Osteoblast (primary cell): ENCODE measurements around the gene SDR39U1. TPM values are rescaled to one million over a fixed set of nuclear protein-coding genes. Genes with fewer than 3 reads are reported as not detected.

Experiments
- DNase-seq: peaks from one replicate; pipeline ENCODE4 v3.0.0; 2011; ENCODE audit warnings: low spot score, mixed read lengths; ENCODE audit not compliant: insufficient read length; ENCODE audit errors: missing footprints
- H2AFZ ChIP-seq: 2 replicates; pipeline ENCODE4 v1.6.0; 2011; ENCODE audit warnings: mild to moderate bottlenecking, low read length
- H3K27ac ChIP-seq: 2 replicates; pipeline ENCODE4 v1.5.1; 2011; ENCODE audit warnings: mild to moderate bottlenecking, low read depth, low read length, moderate library complexity
- H3K27me3 ChIP-seq: 2 replicates; pipeline ENCODE4 v1.6.0; 2012; ENCODE audit warnings: mild to moderate bottlenecking, control low read depth, inconsistent platforms, low read length, moderate library complexity; ENCODE audit not compliant: insufficient read depth
- H3K36me3 ChIP-seq: 2 replicates; pipeline ENCODE4 v1.5.1; 2011; ENCODE audit warnings: mild to moderate bottlenecking, low read length, control low read depth, moderate library complexity; ENCODE audit not compliant: insufficient read depth
- H3K4me1 ChIP-seq: 2 replicates; pipeline ENCODE4 v1.5.1; 2011; ENCODE audit warnings: mild to moderate bottlenecking, low read length, control low read depth, moderate library complexity; ENCODE audit not compliant: insufficient read depth
- H3K4me2 ChIP-seq: 2 replicates; pipeline ENCODE4 v1.6.0; 2011; ENCODE audit warnings: mild to moderate bottlenecking, low read length; ENCODE audit not compliant: insufficient read depth
- H3K4me3 ChIP-seq: fragments of 200-600 bp; sonication (generic); 3 replicates; pipeline ENCODE4 v1.5.1; 2012; ENCODE audit warnings: mild to moderate bottlenecking, low read length, inconsistent platforms; ENCODE audit not compliant: insufficient read depth
- H3K79me2 ChIP-seq: 2 replicates; pipeline ENCODE4 v1.6.0; 2012; ENCODE audit warnings: mild to moderate bottlenecking, low read length, control low read depth, inconsistent platforms; ENCODE audit not compliant: insufficient read depth
- H3K9me3 ChIP-seq: 2 replicates; pipeline ENCODE4 v1.5.1; 2011; ENCODE audit warnings: low read depth, low read length, control low read depth
- H4K20me1 ChIP-seq: 2 replicates; pipeline ENCODE4 v1.6.0; 2012; ENCODE audit warnings: mild to moderate bottlenecking, low read length, control low read depth; ENCODE audit not compliant: insufficient read depth
- total RNA-seq: library from RNA; depleted of rRNA; stranded (reverse); fragments of >200 nt; gene quantifications from 2 replicates; pipeline ENCODE4 v1.2.3, GENCODE V29; 2012
- TF ChIP-seq, protein P1 (sequence below): IDR thresholded peaks from 2 replicates; pipeline ENCODE4 v1.5.1; 2011; ENCODE audit warnings: mild to moderate bottlenecking, low read depth, low read length, moderate library complexity; ENCODE audit errors: extremely low read depth

SDR39U1 gene
- total RNA-seq, 1 donor: 11.6 TPM

DNA sequence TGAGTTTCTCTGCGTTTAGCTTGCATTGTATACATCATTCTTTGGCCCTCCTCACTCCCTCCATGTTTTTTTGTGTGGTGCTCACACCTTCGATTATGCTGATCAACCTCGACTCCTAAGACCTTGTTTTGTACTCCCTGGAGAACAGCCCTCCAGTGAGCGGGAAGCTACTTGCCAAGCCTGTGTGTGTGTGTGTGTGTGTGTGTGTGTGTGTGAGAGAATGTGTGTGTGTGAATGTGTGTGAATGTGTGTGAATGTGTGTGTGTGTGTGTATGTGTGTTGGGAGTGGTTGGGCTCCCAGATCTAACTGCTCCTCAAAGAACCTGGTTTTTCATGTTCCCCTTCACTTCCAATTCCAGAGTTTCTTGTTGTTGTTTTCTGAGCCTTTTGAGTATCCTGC lies 37.8 kb downstream of the SDR39U1 start:
- Histone ChIP-seq H3K79me2 (no peaks in the 10 kb centered on the region), H3K27me3 (no peaks in the 10 kb centered on the region), H3K4me2 (no peak overlapping the region), H3K4me1 (peaks cover 8% of the 10 kb centered on the region), H2AFZ (no peak overlapping the region), H4K20me1 (no peaks in the 10 kb centered on the region), H3K27ac (no peak overlapping the region), H3K9me3 (no peaks in the 10 kb centered on the region), H3K4me3 (no peak overlapping the region), H3K36me3 (no peaks in the 10 kb centered on the region)
- TF ChIP-seq, protein P1, sequence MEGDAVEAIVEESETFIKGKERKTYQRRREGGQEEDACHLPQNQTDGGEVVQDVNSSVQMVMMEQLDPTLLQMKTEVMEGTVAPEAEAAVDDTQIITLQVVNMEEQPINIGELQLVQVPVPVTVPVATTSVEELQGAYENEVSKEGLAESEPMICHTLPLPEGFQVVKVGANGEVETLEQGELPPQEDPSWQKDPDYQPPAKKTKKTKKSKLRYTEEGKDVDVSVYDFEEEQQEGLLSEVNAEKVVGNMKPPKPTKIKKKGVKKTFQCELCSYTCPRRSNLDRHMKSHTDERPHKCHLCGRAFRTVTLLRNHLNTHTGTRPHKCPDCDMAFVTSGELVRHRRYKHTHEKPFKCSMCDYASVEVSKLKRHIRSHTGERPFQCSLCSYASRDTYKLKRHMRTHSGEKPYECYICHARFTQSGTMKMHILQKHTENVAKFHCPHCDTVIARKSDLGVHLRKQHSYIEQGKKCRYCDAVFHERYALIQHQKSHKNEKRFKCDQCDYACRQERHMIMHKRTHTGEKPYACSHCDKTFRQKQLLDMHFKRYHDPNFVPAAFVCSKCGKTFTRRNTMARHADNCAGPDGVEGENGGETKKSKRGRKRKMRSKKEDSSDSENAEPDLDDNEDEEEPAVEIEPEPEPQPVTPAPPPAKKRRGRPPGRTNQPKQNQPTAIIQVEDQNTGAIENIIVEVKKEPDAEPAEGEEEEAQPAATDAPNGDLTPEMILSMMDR: no peak
- DNase-seq: no peak

- H3K4me2 ChIP-seq: peak overlapping the region; percentile 1
Observed at GRCh38 chr14:24403294-24403998, 39.1 kb downstream of the SDR39U1 start.

DNA sequence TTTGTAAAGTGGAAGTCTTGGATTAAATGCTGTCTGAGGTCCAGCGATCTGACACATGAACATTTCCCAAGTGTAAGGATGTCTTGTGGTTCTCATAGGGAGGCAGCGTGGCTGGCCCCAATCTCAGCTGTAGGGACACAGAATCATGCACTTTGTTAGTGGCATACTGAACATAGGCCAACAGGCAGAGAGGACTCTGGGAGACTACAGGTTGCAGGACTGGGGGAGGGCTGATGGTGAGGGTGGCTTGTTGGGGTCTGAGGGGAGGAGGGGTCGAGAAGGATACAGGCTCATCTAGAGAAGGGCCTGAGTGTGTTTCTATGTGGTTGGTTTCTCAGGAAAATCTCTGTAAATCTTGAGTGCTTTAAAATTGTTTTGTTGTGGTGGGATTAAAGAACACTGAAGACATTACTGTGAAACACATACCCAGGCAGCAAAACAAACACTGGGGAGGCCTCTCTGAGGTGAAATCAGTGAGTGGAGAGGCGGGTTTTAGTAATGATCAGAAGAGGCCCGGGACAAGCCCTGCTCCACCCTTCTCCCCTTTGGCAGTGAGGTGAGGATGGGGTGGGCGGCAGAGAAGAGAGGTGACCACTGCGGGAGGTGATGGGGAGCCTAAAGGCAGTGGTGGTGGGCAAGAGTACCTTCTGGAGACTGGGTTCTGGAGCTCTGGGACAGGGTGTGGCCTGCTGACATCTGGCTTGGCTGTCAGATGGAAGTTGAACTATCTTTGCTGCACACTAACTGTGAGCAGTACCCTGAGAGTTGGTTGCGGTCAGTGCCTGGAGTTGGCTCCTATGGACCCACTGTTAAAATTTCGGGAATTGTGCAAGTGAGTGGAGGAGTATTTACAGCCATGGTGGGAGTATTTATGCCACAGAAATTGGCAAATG lies 40.5 kb downstream of the SDR39U1 start:
- TF ChIP-seq, protein P1: no peak
- no peaks in the 10 kb centered on the region for H3K9me3 ChIP-seq

More at GRCh38 chr14:24403294-24403998, 39.1 kb downstream of the SDR39U1 start:
- Histone ChIP-seq H3K27me3 (no peaks in the 10 kb centered on the region), H2AFZ (no peak overlapping the region), H3K4me1 (peaks cover 14% of the 10 kb centered on the region), H3K79me2 (no peaks in the 10 kb centered on the region), H3K9me3 (no peaks in the 10 kb centered on the region), H3K36me3 (no peaks in the 10 kb centered on the region), H3K4me3 (no peak overlapping the region), H4K20me1 (no peaks in the 10 kb centered on the region), H3K27ac (no peak overlapping the region)
- DNase-seq: no peak
- TF ChIP-seq, protein P1: no peak

More for the DNA sequence above, 40.5 kb downstream of the SDR39U1 start:
- Histone ChIP-seq H2AFZ (no peak overlapping the region), H3K27ac (no peak overlapping the region), H3K27me3 (no peaks in the 10 kb centered on the region), H3K4me3 (no peak overlapping the region), H3K4me2 (no peak overlapping the region), H3K4me1 (peaks cover 14% of the 10 kb centered on the region), H4K20me1 (no peaks in the 10 kb centered on the region), H3K79me2 (no peaks in the 10 kb centered on the region), H3K36me3 (no peaks in the 10 kb centered on the region)
- DNase-seq: no peak
